ENCODE measurements around the gene ICE2. TPM values are rescaled to one million over a fixed set of nuclear protein-coding genes. Genes with fewer than 3 reads are reported as not detected.

The ICE2 gene
- total RNA-seq, 1 experiment from 2014 or later = 62.8 TPM

- H3K36me3 ChIP-seq (ENCODE audit: control insufficient read depth in 1 of 2, insufficient read depth in 2 of 2, low read length in 2 of 2) = peaks cover 13 to 25% of the 10 kb centered on the region in 2 experiments; a peak in 3 of 4 replicates
- peak; percentile 40; the same call in 1 of the 2 replicates for ATAC-seq
Measured at GRCh38 chr15:60464836-60465630, 13.9 kb downstream of the ICE2 start.

DNA sequence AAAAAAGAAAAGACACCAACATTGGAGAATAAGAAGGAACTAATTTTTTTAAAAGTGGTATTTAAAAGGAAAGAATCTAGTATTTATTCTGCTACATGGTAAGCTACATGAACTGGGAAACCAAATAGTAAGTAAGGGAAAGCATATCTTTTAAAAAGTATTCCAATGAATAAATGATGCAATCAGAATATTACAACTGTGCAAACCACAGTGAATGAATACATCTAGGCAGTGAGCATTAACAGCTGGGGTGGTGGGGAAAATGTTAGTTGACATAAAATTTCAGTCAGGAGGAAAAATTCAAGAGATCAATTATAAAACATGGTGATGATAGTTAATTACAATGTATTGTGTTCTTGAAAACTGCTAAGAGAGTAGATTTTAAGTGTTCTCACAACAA is 16.9 kb downstream of the ICE2 start:
- no peak overlapping the region for H3K27ac ChIP-seq (ENCODE audit: low read depth, low read length)
- DNase-seq (ENCODE audit: low read depth, low spot score) = no peak
- BruUV-seq (replicated peaks) = no TSS peak
- no peaks in the 10 kb centered on the region for H3K27me3 ChIP-seq (ENCODE audit: insufficient read depth, low read length)
- intact Hi-C loops (cut with micrococcal nuclease) = no loop called here
- no peak for ATAC-seq
- H3K9ac ChIP-seq (ENCODE audit: low read length) = no peak overlapping the region
- peaks cover 3 to 15% of the 10 kb centered on the region in 2 experiments; a peak in 3 of 4 replicates for H3K36me3 ChIP-seq (ENCODE audit: control insufficient read depth in 1 of 2, insufficient read depth in 2 of 2, low read length in 2 of 2)
- no peaks in the 10 kb centered on the region for H3K9me2 ChIP-seq (ENCODE audit: insufficient read depth)
- H3K4me2 ChIP-seq (ENCODE audit: low read length) = no peak overlapping the region
- ChIA-PET CTCF (no interaction called here), RAD21 (ENCODE audit: low non-redundant PET in 1 of 2, low total read pairs in 2 of 2, uncharacterized antibody in 2 of 2, unreplicated experiment in 2 of 2) (no interaction called here), POLR2A (no interaction called here)
- no peaks in the 10 kb centered on the region for H3K4me1 ChIP-seq (ENCODE audit: control insufficient read depth in 1 of 2, insufficient read depth in 2 of 2, low read length in 2 of 2)
- no peaks in the 10 kb centered on the region for H3K79me2 ChIP-seq (ENCODE audit: insufficient read depth, low read length)
- H3K9me3 ChIP-seq (ENCODE audit: control insufficient read depth in 1 of 2, insufficient read depth in 1 of 2, low read depth in 1 of 2, low read length in 2 of 2) = no peaks in the 10 kb centered on the region
- H4K20me1 ChIP-seq (ENCODE audit: insufficient read depth) = no peaks in the 10 kb centered on the region
- no peak overlapping the region for H3K4me3 ChIP-seq (replicated peaks in 1 of 2; ENCODE audit: low read depth in 1 of 2, low read length in 2 of 2)
- H2AFZ ChIP-seq (ENCODE audit: low read depth, low read length, poor library complexity, severe bottlenecking) = no peak overlapping the region
- TF ChIP-seq JUND (IDR thresholded peaks at IDR 0.05) (no peak), YY1 (IDR thresholded peaks at IDR 0.05; ENCODE audit: extremely low read depth, insufficient replicate concordance, low read depth, low read length) (no peak), FOSL1 (IDR thresholded peaks at IDR 0.05; ENCODE audit: low read depth) (no peak)

More at GRCh38 chr15:60464836-60465630, 13.9 kb downstream of the ICE2 start:
- RAD21 ChIA-PET (ENCODE audit: low non-redundant PET in 1 of 2, low total read pairs in 2 of 2, uncharacterized antibody in 2 of 2, unreplicated experiment in 2 of 2) = interaction anchor here in 1 of 2 experiments (0.6 kb wide), 1 partner anchor 13 kb away, joined by 3 read pairs; no protein-coding TSS in a partner anchor
- Histone ChIP-seq H3K27me3 (ENCODE audit: insufficient read depth, low read length) (no peaks in the 10 kb centered on the region), H3K4me1 (ENCODE audit: control insufficient read depth in 1 of 2, insufficient read depth in 2 of 2, low read length in 2 of 2) (peaks cover 0 to under 1% of the 10 kb centered on the region in 2 experiments; a peak in 1 of 4 replicates), H3K4me2 (ENCODE audit: low read length) (no peak overlapping the region), H3K79me2 (ENCODE audit: insufficient read depth, low read length) (peaks cover 20% of the 10 kb centered on the region), H2AFZ (ENCODE audit: low read depth, low read length, poor library complexity, severe bottlenecking) (no peak overlapping the region), H3K4me3 (replicated peaks in 1 of 2; ENCODE audit: low read depth in 1 of 2, low read length in 2 of 2) (no peak overlapping the region), H4K20me1 (ENCODE audit: insufficient read depth) (no peaks in the 10 kb centered on the region), H3K9me3 (ENCODE audit: control insufficient read depth in 1 of 2, insufficient read depth in 1 of 2, low read depth in 1 of 2, low read length in 2 of 2) (no peaks in the 10 kb centered on the region), H3K9me2 (ENCODE audit: insufficient read depth) (no peaks in the 10 kb centered on the region), H3K9ac (ENCODE audit: low read length) (no peak overlapping the region), H3K27ac (ENCODE audit: low read depth, low read length) (no peak overlapping the region)
- no TSS peak for BruUV-seq (replicated peaks)
- TF ChIP-seq FOSL1 (IDR thresholded peaks at IDR 0.05; ENCODE audit: low read depth) = no peak
- no peak for TF ChIP-seq CBX3 (IDR thresholded peaks at IDR 0.05; ENCODE audit: low read depth)
- TF ChIP-seq SIN3A (IDR thresholded peaks at IDR 0.05; ENCODE audit: low read depth) = no peak
- no peak for TF ChIP-seq SP1 (IDR thresholded peaks at IDR 0.05; ENCODE audit: low read depth)
- TF ChIP-seq, protein P1, sequence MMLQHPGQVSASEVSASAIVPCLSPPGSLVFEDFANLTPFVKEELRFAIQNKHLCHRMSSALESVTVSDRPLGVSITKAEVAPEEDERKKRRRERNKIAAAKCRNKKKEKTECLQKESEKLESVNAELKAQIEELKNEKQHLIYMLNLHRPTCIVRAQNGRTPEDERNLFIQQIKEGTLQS (IDR thresholded peaks at IDR 0.05) = no peak
- no peak for TF ChIP-seq TCF7L2 (IDR thresholded peaks at IDR 0.05; ENCODE audit: borderline replicate concordance, extremely low read depth, insufficient read depth, insufficient read length)
- no peak for TF ChIP-seq JUND (IDR thresholded peaks at IDR 0.05)
- intact Hi-C loops (cut with micrococcal nuclease) = no loop called here
- POLR2A ChIA-PET = interaction anchor here (0.7 kb wide), 1 partner anchor 103 kb away, joined by 4 read pairs; no protein-coding TSS in a partner anchor
- CTCF ChIA-PET = interaction anchor here (0.7 kb wide), 1 partner anchor 1369 kb away, joined by 3 read pairs; no protein-coding TSS in a partner anchor
- DNase-seq (ENCODE audit: low read depth, low spot score) = no peak

Data from HCT116 (cell line).